Central memory CD4-positive, alpha-beta T cell (primary cell): ENCODE results near the gene FOXM1.
A peak's percentile ranks its signal among the peaks of the same experiment; 100 is the strongest.

Experiments used
- DNase-seq: peaks from one replicate; pipeline ENCODE4 v3.0.0; 2022

The FOXM1 gene

GRCh38 chr12:2834581-2835491 lies 42.1 kb downstream of the FOXM1 start, which contains the start of gene NRIP2:
NRIP2 (minus strand) TSS chr12:2835035; CDS start chr12:2834983, 52 bp downstream.
- DNase-seq: no peak

- DNase-seq: no peak
These were observed 43.2 kb downstream of the FOXM1 start for GRCh38 chr12:2833810-2834209.

- no peak for DNase-seq
These were observed 43.6 kb downstream of the FOXM1 start for GRCh38 chr12:2833327-2833726.

- no peak for DNase-seq
These were observed 44.3 kb downstream of the FOXM1 start for GRCh38 chr12:2832550-2833127.

GRCh38 chr12:2829275-2829674 lies 47.7 kb downstream of the FOXM1 start:
- no peak for DNase-seq

GRCh38 chr12:2826721-2827515 lies 50.1 kb downstream of the FOXM1 start:
- DNase-seq: no peak

- DNase-seq: no peak
These were observed 50.9 kb downstream of the FOXM1 start for GRCh38 chr12:2826036-2826435.

- DNase-seq: no peak
These were observed 51.8 kb downstream of the FOXM1 start for GRCh38 chr12:2825132-2825531.

- DNase-seq: no peak
These were observed 52.4 kb downstream of the FOXM1 start for GRCh38 chr12:2824541-2824940.

- no peak for DNase-seq
These were observed 53.5 kb downstream of the FOXM1 start for GRCh38 chr12:2823483-2823882.

GRCh38 chr12:2820432-2820831 lies 56.5 kb downstream of the FOXM1 start:
- DNase-seq: no peak

GRCh38 chr12:2819810-2820209 lies 57.2 kb downstream of the FOXM1 start:
- no peak for DNase-seq

GRCh38 chr12:2813214-2814185 lies 63.5 kb downstream of the FOXM1 start:
- peak; percentile 36 for DNase-seq

- DNase-seq: peak; percentile 96
These were observed 64.4 kb downstream of the FOXM1 start, which contains the start of gene ITFG2 for GRCh38 chr12:2812290-2813213. ITFG2 (plus strand) TSS chr12:2812668; CDS start chr12:2812761, 93 bp downstream.

GRCh38 chr12:2811801-2812200 lies 65.2 kb downstream of the FOXM1 start:
- DNase-seq: no peak
